NK-92 treated with Interleukin-12 subunit alpha and Interleukin-12 subunit beta, amount 100 ng/mL, for 24 hours (cell line): Measurements from ENCODE around the gene LSR.

ENCODE experiments used
- DNase-seq: peaks from one replicate; lab custom pipeline; 2025; lab: John Stamatoyannopoulos, UW

Gene LSR

DNA sequence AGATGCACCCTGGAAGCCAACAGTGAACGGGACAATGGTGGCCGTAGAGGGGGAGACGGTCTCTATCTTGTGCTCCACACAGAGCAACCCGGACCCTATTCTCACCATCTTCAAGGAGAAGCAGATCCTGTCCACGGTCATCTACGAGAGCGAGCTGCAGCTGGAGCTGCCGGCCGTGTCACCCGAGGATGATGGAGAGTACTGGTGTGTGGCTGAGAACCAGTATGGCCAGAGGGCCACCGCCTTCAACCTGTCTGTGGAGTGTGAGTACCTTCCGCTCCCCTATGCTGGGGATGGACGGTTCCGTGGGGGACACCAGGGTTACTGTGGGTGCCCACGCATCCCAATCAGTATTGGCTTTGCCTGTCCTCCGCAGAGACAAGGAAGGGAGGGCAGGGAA, 53.6 kb downstream of the LSR start:
- DNase-seq = no peak

DNA sequence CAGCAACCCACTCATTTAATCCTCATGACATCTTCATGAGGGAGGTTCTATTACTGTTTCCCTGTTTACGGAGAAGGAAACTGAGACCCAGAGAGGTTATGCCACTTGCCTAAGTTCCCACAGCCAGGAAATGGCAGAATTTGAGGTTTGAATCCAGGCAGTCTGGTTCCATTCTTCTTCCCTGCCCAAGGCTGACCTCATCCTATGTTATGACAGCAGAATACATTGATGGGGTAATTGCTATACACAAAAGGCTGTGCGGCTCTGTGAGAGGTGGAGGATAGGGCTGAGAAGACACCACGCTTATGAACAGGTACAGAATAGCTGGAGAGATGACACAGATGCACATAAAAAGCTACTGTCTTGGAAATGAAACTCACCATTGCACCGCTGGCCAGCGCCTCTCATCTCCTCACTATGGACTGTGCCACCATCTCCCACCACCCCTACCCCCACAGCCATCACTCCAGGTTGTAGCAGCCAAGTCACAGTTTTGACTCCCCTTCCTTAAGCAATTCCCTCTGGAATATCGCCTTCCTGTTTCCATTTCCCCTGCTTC, 54.6 kb downstream of the LSR start:
- no peak for DNase-seq

DNA sequence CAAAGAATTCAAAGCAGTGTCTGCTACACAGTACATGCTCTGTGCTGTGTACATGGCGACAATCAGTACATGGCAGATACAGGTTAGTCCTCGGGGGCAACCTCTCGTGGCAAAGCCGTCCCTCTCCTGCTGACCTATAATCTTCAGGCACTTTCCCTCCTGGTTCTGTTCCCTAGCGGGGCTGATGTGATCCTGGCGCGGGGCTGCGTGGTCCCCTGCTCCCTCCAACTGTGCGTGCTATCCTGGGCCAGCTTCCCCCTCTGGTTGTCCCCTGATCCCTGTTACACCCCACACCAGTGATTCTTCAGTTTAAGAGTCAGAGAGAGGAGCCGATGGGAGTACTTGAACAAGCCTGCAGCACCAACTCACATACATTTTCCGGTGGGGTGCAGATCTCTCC, 55.2 kb downstream of the LSR start:
- no peak for DNase-seq

DNA sequence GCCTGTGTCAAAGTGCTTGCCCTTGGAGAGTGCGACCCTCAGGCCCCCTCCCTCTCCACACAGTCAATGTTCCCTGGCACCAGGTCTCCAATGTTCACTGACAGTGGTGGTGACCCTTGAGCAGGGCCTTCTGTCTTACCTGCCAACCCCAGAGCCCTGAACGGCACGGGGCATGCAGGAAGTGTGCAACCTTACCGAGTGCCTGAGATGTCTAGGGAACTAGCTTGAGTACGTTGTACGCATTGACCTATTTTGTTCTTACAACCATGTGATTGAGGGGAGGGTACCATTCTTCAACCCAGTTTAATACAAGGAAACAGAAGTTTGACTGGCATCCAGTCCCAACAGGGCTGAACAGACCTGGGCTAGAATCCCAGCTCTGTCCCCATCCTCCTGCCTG, 56.4 kb downstream of the LSR start:
- no peak for DNase-seq

DNA sequence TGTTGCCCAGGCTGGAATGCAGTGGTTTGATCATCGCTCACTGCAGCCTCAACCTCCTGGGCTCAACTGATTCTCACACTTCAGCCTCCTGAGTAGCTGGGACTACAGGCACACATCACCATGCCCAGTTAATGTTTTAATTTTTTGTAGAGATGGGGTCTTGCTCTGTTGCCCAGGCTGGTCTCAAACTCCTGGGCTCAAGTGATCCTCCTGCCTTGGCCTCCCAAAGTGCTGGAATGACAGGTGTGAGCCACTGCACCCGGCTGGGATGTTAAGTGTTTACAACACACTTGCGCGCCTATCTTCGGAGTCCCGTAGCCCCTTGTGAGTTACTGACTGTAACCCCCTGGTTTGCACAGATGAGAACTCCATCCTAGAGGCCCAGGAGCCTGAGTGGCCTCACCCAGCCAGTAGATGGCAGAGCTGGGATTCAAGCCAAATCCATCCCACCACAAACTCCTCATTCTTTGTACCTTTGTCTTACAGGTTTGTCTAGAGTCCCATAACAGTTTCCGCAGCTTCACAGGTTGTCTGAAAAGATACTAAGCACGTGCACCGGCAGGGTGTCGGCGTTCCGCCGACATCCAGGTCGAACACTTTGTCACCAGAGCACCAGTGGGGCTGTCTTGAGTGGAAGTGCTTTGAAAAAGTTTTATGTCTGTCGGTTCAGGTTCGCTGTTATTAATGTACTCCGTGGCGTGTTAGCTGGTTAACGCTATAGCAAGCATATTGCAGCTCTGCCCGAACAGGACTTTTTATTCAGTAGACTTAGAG, 57.9 kb downstream of the LSR start:
- no peak for DNase-seq

DNA sequence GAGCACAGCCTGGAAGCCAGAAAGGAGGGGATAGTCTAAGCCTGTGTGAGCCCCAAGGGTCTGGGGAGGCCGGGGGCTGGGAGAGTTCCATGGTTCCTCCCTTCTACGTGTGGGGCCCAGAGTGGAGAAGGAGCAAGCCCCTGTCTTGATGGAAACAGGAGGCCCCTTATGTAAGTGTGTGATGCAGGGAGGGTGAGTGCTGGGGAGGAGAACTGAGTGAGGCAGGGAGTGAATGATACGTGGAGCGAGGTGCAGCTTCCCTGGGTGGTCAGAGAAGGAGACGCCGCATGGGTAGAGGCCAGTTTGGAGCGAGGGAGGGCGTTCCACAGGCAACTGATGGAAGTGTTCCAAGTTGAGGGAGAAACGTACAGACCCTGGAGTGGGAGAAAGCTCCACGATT, 59.1 kb downstream of the LSR start:
- no peak for DNase-seq

DNA sequence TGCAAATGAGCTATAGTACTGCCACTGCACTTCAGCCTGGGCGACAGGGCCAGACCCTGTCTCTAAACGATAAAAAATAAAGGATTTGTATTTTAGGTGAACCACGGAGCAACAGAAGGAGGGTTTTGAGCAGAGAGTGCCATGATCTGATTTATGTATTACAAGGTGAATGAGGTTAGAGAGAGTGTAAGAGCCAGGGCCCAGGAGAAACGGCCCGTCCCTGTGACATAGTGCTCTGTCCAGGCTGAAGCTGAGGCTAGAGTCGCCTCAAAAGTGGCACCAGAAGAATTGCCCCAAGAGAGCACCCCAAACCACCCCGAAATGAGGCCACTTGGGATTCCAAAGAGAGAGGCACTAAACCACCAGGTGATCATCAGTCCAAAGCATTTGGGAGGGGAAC, 60.1 kb downstream of the LSR start:
- DNase-seq = no peak

DNA sequence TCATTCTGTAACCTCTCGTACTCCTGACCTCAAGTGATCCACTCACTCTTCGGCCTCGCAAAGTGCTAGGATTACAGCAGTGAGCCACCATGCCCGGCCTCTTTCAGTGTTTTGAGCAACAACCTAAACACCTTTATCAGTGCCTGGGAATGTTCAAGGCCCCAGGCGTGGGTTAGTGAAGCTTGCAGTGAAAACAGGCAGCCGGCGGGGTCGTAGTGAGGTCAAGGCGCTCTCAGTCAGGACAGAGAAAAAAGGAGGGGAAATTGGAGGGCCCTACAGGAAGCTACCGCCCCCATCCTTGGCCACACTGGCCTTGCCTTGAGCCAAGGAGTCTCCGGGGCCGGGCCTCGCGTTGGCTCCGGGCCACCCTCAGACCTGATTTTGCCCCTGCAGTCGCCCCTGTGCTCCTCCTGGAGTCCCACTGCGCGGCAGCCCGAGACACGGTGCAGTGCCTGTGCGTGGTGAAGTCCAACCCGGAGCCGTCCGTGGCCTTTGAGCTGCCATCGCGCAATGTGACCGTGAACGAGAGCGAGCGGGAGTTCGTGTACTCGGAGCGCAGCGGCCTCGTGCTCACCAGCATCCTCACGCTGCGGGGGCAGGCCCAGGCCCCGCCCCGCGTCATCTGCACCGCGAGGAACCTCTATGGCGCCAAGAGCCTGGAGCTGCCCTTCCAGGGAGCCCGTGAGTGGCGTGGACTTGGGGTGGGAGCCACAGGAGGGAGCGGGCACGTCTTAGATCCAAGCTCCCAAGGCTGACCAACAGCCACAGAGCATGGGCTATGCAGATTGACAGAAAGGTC, 60.9 kb downstream of the LSR start:
- DNase-seq = no peak

DNA sequence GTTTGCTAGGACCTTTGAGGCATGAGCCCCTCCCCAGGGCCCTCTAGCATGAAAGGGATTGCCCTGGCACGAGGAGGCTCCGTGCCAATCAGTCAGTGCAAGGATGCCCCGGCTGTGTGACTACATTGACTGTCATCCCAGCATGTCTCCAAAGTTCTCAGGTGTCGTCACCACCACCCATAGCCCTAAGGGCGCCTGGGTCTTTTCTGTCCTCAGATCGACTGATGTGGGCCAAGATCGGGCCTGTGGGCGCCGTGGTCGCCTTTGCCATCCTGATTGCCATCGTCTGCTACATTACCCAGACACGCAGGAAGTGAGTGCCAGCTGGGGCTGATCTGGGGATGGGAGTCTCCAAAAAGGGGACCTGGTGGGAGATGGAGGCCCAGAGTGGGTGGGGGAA, 61.5 kb downstream of the LSR start:
- DNase-seq = no peak

DNA sequence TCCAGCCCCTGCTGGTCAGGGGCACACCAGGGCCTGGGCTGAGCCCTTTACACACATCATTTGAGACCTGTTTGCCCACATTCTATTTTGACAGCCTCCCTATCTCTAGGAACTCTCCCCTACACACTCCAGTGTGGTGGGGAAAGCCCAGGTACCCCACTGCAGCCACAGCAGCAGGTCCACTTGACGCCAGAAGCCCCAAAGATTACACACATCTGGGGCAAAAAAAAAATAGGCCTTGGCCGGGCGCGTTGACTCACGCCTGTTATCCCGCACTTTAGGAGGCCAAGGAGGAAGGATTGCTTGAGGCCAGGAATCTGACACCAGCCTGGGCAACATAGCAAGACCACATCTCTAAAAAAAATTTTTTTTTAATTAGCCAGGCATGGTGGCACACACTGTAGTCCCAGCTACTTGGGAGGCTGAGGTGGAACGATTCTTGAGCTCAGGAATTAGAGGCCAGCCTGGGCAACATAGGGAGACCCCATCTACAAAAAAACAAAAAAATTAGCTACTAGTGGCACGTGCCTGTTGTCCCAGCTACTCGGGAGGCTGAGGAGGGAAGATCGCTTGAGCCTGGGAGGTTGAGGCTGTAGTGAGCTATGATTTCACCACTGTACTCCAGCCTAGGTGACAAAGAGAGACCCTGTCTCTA, 62.1 kb downstream of the LSR start:
- DNase-seq = no peak

DNA sequence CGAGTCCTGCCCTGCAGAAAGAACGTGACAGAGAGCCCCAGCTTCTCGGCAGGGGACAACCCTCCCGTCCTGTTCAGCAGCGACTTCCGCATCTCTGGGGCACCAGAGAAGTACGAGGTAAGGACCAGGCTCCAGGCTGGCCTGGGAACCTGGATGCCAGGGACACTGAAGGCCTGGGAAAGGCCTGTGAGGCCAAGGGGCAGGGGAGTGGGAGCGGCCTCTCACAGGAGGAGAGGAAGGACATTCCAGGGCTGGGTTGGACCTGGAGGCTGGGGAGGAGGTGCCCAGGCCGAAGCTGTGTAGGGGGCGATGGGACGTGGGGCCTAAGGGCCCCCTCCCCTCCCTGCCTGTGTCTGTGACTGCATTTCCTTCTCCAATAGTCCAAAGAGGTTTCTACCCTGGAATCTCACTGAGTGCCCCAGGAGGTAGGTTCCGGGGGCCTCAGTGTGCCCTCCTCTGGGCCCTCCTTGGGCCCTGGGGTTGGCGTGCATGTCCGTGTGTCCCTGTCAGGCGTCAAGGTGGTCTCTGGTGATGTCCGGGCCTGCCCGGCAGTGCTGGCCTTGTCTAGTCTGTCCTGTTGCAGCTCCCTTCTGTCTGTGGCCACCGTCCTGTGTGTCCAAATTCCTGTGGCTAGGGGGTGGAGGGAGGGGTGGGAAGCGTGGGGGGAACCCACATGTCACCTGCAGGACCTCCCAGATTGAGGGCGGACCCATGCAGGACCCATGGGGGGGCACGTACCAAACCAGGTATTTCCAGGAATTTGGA, 63.3 kb downstream of the LSR start:
- no peak for DNase-seq

DNA sequence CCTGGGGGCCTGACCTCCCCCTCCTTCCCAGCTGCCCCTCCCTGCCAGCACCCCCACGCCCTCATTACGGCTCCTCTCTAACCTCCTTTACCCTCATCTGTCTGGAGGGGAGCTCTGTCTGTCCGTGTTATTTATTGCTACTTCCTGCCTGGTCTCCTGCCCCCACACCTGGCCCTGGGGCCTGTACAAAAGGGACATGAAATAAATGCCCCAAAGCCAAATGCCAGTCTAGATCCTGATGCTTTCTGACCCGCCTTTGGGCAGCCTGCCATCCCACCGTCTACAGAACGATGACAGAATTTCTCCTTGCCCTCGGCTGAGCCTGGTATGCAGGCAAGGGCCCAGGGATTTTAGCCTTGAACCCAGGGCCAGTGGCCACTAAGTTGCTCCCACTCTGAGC, 64.8 kb downstream of the LSR start:
- no peak for DNase-seq

DNA sequence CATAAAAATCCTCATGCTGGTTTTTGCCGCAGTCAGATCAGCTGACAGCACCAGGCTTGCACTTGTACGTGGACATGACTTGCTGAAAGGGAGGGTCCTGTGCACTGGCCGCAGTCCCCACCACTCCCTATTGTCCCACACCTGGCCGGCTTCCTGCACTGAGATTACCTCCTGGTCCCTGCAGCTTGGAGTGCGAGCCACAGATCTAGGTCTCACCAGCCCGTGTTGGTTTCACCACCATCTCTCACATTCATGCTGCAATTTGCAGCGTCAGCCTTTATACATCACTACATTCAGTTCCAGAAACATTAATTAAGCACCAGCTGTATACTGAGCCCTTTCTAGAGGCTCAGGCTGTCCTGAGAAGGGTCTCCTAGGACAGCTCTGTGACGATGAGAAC, 65.2 kb downstream of the LSR start:
- DNase-seq = no peak

DNA sequence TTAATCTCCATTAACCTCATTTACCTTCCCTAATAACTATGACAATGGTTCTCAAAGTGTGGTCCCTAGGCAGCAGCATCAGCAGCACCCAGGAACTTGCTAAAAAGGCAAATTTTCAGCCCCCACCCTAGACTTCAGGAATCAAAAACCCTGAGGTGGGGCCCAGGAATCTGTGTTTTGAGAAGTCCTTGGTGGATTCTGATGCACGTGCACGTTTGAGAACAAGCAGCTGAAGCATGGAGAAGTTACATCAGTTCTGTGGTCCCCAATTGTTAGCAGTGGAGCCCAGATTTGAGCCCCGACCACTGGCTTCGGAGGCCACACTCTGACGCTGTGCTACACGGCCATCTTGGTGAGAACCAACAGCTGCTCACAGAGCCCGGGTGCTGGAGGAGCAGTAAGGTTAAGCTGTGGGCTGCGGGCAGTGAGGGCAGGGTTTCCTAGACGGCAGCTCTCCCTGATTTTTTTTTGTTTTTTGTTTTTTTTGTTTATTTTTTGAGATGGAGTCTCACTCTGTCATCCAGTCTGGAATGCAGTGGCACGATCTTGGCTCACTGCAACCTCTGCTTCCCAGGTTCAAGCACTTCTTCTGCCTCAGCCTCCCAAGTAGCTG, 66.2 kb downstream of the LSR start:
- no peak for DNase-seq

DNA sequence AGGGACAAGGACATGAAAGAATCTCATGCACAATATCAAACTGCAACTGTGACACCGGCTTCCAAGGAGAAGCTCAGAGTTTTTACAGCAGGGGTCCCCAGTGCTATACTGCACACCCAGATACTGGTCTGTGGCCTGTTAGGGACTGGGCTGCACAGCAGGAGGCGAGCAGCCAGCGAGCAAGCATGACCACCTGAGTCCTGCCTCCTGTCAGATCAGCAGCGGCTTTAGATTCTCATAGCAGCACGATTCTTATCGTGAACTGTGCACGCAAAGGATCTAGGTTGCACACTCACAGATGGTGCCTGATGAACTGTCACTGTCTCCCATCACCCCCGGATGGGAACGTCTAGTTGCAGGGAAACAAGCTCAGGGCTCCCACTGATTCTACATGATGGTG, 67.1 kb downstream of the LSR start:
- DNase-seq = no peak

DNA sequence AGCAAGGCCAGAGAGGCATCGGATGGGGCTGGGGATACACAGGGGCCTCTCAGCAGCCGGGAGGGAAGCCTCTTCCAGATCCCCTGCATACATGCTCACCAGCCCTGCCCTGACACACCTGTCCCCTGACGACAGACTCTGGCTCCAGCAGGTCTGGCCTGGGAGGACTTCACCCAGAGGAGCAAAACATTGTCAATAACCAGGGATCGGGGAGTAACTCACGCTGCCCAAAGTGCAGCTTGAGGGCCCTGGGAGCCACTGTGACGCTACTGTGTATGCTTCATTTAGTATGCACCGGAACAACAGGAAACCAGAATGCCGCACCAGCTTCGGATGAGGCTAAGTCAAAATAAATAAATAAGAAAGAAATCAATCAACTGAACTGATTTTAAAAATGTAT, 67.8 kb downstream of the LSR start:
- DNase-seq = no peak
